ENCODE measurements around the gene TRAF4. TPM values are rescaled to one million over a fixed set of nuclear protein-coding genes. Genes with fewer than 3 reads are reported as not detected.
A peak's percentile ranks its signal among the peaks of the same experiment; 100 is the strongest.

Gene TRAF4
- total and polyA plus RNA-seq, 9 of the 15 experiments (the other 6 are each of a cell fraction or from before 2014, with no cell fraction given), result 2.4 to 147 (median 72.4) TPM

DNA sequence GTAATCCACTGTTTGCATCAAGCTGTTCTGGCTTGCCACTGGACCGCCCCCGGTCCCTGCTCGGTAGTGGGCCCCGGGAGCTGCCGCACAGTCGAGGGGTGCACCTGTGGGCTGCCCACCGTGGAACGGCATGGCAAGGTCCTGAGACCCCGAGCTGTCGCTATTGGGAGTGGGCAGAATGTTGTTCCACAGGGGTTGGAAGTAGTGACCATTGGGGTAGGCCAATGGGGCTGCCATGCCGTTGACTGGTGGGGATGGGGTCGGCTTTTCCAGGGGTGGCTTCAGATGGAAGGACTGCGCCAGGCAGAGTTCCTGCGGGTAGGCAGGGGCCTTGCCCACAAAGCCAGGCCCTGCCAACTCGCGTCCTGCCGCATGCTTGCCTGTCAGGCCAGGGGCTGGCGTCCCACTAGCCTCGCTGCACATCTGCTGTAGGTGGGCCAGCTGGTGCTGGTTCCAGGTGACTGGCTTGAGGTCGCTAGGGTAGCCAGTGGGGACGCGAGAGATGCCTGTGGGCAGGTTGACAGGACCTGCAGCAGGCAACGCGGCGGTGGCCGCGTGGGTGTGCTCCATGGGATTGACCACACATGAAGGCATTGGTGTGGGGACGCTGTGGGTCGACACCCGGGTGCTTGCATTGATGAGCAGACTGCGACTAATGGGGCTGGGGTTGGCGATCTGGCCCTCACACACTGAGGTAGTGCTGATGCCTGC is 14.8 kb downstream of the TRAF4 start:
- intact Hi-C loops (cut with micrococcal nuclease), result no loop called here
- no peak for ATAC-seq
- no peaks in the 10 kb centered on the region for H3K27me3 ChIP-seq (ENCODE audit: control insufficient read depth in 2 of 2, insufficient read depth in 2 of 2, low read length in 2 of 2)
- WGBS (ENCODE audit: insufficient coverage, low coverage, missing lambda C conversion rate), result 95% methylated on average over 31 of the region's 32 CpGs
- in situ Hi-C loops (cut with MboI), result no loop called here
- peak overlapping the region in 1 of 2 experiments; percentile 56; a peak in 1 of 4 replicates for H3K9ac ChIP-seq (ENCODE audit: insufficient read depth in 1 of 2, low read depth in 2 of 2, low read length in 2 of 2)
- H3K36me3 ChIP-seq (ENCODE audit: control insufficient read depth, insufficient read depth, low read length), result peaks cover 64% of the 10 kb centered on the region
- peaks cover 2 to 10% of the 10 kb centered on the region in 2 experiments; a peak in 2 of 5 replicates for H3K4me1 ChIP-seq (replicated peaks in 1 of 2; ENCODE audit: control insufficient read depth in 2 of 2, insufficient read depth in 2 of 2, low read length in 2 of 2)
- no TSS peak for BruUV-seq (replicated peaks)
- no peak for DNase-seq (ENCODE audit: extremely low read depth in 1 of 4, low spot score in 3 of 4)
- no peak overlapping the region for H2AFZ ChIP-seq (ENCODE audit: low read depth, low read length)
- peaks cover 5% of the 10 kb centered on the region for H3K9me1 ChIP-seq (ENCODE audit: control insufficient read depth, insufficient read depth, low read length)
- FAIRE-seq, result no peak
- POLR2A ChIA-PET, result interaction anchor here (1.0 to 1.2 kb wide), 2 partner anchors 9 to 48 kb away, joined by 3 read pairs; no protein-coding TSS in a partner anchor
- H3K9me3 ChIP-seq (replicated peaks; ENCODE audit: control insufficient read depth, insufficient read depth, low read depth, low read length), result no peaks in the 10 kb centered on the region
- no peak overlapping the region for H3K27ac ChIP-seq (ENCODE audit: extremely low read depth, low read depth, low read length)
- H3K4me3 ChIP-seq, result no peak overlapping the region
- peaks cover 9% of the 10 kb centered on the region for H3K79me2 ChIP-seq (ENCODE audit: control insufficient read depth, insufficient read depth, low read length)
- TF ChIP-seq RBM22 (IDR thresholded peaks at IDR 0.05; ENCODE audit: low read depth, low read length, poor library complexity, severe bottlenecking), result peak; percentile 53
- TF ChIP-seq TGIF2 (CRISPR knock-in tag; IDR thresholded peaks at IDR 0.05), result no peak
- TF ChIP-seq, protein P1, sequence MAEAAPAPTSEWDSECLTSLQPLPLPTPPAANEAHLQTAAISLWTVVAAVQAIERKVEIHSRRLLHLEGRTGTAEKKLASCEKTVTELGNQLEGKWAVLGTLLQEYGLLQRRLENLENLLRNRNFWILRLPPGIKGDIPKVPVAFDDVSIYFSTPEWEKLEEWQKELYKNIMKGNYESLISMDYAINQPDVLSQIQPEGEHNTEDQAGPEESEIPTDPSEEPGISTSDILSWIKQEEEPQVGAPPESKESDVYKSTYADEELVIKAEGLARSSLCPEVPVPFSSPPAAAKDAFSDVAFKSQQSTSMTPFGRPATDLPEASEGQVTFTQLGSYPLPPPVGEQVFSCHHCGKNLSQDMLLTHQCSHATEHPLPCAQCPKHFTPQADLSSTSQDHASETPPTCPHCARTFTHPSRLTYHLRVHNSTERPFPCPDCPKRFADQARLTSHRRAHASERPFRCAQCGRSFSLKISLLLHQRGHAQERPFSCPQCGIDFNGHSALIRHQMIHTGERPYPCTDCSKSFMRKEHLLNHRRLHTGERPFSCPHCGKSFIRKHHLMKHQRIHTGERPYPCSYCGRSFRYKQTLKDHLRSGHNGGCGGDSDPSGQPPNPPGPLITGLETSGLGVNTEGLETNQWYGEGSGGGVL (CRISPR knock-in tag; IDR thresholded peaks at IDR 0.05), result no peak
- TF ChIP-seq POLR2G (IDR thresholded peaks at IDR 0.05; ENCODE audit: low read depth, low read length), result peak; percentile 59
- TF ChIP-seq SOX6 (IDR thresholded peaks at IDR 0.05), result no peak
- no peak for TF ChIP-seq LARP7 (IDR thresholded peaks at IDR 0.05)
- TF ChIP-seq ZEB2 (IDR thresholded peaks at IDR 0.05), result no peak
- no peak overlapping the region for H3K4me2 ChIP-seq (ENCODE audit: insufficient read depth, low read length)
- no peaks in the 10 kb centered on the region for H4K20me1 ChIP-seq (replicated peaks; ENCODE audit: control insufficient read depth, insufficient read depth, low read length)
- CTCF ChIA-PET (ENCODE audit: low intra/inter-chr PET ratio), result no interaction called here

Measured in K562 (cell line).